ENCODE data around the gene CES2. TPM values are rescaled to one million over a fixed set of nuclear protein-coding genes. Genes with fewer than 3 reads are reported as not detected.
"Not testable (repeated sequence)": the region's sequence is repeated elsewhere in the genome, so short reads cannot be mapped to it uniquely, and the experiment has no call there.

The CES2 gene
- total RNA-seq, result 151 TPM

- ATAC-seq, result peak; percentile 83
These were observed at the start of gene CES2 for GRCh38 chr16:66935314-66936011. Gene CES2, plus strand, starts transcription at chr16:66935516. Its CDS starts 120 bp downstream, at chr16:66935636.

GRCh38 chr16:66886321-66886720 lies 49.0 kb upstream of the CES2 start:
- ATAC-seq, result no peak

GRCh38 chr16:66886914-66887313 lies 48.4 kb upstream of the CES2 start:
- ATAC-seq, result no peak

GRCh38 chr16:66888647-66889615 lies 46.4 kb upstream of the CES2 start:
- peak; percentile 27 for ATAC-seq

- ATAC-seq, result peak; percentile 29
These were observed 45.7 kb upstream of the CES2 start for GRCh38 chr16:66889622-66890021.

GRCh38 chr16:66890799-66891198 lies 44.5 kb upstream of the CES2 start:
- no peak for ATAC-seq

- ATAC-seq, result no peak
These were observed 44.0 kb upstream of the CES2 start for GRCh38 chr16:66891360-66891759.

GRCh38 chr16:66891797-66892196 lies 43.5 kb upstream of the CES2 start:
- ATAC-seq, result no peak

- no peak for ATAC-seq
These were observed 41.3 kb upstream of the CES2 start for GRCh38 chr16:66894055-66894454.

GRCh38 chr16:66894948-66895688 lies 40.2 kb upstream of the CES2 start:
- ATAC-seq, result peak; percentile 58

GRCh38 chr16:66895689-66895979 lies 39.7 kb upstream of the CES2 start:
- no peak for ATAC-seq

GRCh38 chr16:66895999-66896398 lies 39.3 kb upstream of the CES2 start:
- ATAC-seq, result peak; percentile 20

- not testable (repeated sequence) for ATAC-seq
These were observed 38.6 kb upstream of the CES2 start for GRCh38 chr16:66896682-66897081.

- ATAC-seq, result peak; percentile 87
These were observed 37.1 kb upstream of the CES2 start for GRCh38 chr16:66898207-66898606.

GRCh38 chr16:66898933-66899309 lies 36.4 kb upstream of the CES2 start:
- ATAC-seq, result no peak

- no peak for ATAC-seq
These were observed 35.9 kb upstream of the CES2 start for GRCh38 chr16:66899310-66899944.

GRCh38 chr16:66899945-66900710 lies 35.2 kb upstream of the CES2 start:
- ATAC-seq, result peak; percentile 2

- no peak for ATAC-seq
These were observed 34.4 kb upstream of the CES2 start for GRCh38 chr16:66900721-66901441.

- ATAC-seq, result no peak
These were observed 33.7 kb upstream of the CES2 start for GRCh38 chr16:66901626-66902025.

- ATAC-seq, result no peak
These were observed 32.4 kb upstream of the CES2 start for GRCh38 chr16:66902648-66903543.
